Measurements from ENCODE around the gene CORO7.
"Not testable (repeated sequence)": the region's sequence is repeated elsewhere in the genome, so short reads cannot be mapped to it uniquely, and the experiment has no call there.

The CORO7 gene

DNA sequence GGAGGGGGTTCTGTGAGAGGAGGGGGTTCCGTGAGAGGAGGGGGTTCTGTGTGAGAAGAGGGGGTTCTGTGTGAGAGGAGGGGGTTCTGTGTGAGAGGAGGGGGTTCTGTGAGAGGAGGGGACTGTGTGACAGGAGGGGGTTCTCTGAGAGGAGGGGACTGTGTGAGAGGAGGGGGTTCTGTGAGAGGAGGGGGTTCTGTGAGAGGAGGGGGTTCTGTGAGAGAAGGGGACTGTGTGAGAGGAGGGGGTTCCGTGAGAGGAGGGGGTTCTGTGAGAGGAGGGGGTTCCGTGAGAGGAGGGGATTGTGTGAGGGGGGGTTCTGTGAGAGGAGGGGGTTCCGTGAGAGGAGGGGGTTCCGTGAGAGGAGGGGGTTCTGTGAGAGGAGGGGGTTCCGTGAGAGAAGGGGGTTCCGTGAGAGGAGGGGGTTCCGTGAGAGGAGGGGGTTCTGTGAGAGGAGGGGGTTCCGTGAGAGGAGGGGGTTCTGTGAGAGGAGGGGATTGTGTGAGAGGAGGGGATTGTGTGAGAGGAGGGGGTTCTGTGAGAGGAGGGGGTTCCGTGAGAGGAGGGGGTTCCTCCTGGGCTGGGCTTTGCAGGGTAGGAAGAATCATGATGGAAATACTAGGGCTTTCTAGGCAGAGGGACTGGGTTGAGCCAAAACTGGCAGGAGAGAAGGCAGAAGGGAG lies 72.0 kb downstream of the CORO7 start:
- CTCF ChIA-PET, H3K36me3 Mint-ChIP-seq, DNase-seq, H3K4me3 Mint-ChIP-seq, H3K9me3 Mint-ChIP-seq, H3K27ac Mint-ChIP-seq, H3K4me1 Mint-ChIP-seq, H3K27me3 Mint-ChIP-seq: not testable (repeated sequence)

DNA sequence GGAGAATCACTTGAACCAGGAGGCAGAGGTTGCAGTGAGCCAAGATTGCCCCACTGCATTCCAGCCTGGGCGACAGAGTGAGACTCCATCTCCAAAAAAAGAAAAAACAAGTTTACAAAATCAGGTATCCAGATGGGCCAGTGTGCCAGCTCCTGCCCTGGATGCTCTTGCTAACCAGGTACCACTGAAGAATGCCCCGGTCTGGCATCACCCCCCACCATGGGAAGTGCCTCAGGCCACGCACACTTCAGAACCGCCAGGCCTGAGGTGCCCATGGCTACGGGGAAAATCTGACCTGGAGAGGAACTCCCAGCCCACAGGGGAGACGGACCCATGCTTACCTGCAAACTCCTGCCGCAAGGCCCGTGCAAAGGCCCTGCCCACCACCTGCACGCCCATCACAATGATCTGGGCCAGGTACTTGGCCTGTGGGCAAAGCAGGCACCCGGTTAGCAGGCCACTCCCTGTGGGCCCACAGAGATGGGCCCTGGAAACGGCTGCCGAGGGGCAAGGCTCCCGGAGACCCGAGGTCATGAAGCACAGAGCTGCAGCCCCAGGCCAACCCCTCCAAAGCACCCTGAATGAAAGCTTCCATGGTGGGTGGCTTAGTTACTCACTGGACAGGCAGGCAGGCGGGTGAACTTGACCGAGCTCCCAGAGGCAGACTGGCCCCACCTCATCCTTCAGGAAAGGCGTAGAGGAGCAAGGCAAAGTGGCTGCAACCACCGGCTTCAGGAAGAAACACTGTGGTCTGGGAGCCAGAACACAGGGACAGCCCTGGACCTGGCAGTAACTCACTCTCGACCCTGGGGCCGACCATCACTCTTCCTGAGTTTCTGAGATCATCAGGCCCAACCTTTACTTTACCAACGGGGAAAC lies 73.3 kb downstream of the CORO7 start:
- Mint-ChIP-seq H3K27ac (peak overlapping the region; percentile 33), H3K27me3 (no peaks in the 10 kb centered on the region), H3K9me3 (no peaks in the 10 kb centered on the region), H3K4me3 (no peak overlapping the region), H3K36me3 (peaks cover under 1% of the 10 kb centered on the region), H3K4me1 (peaks cover 3% of the 10 kb centered on the region)
- DNase-seq: no peak
- CTCF ChIA-PET: interaction anchor here (0.7 to 2.9 kb wide), 2 partner anchors 15 to 37 kb away, joined by 3 to 9 read pairs; no protein-coding TSS in a partner anchor

DNA sequence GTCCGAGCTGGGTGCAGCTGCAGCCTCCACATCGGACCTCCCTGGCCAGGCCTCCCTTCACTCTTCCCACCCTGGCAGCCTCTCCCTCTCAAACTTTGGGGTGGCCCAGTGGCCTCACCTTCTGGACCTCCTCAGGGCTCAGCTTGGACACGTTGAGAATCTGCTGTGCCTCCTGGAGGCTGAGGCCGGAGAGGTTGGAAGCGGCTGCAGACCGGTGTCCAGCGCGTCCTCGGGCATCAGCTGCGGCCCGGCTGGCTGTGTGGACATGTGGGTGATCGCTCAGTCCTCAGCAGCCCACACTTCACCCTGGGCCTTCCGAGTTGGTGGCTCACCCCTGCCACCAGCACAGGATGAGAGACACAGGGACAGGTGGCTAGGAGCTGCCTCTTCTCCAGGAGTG lies 75.1 kb downstream of the CORO7 start:
- no peak for DNase-seq
- CTCF ChIA-PET: interaction anchor here (1.3 to 2.9 kb wide), 5 partner anchors 8 to 61 kb away, joined by 3 to 9 read pairs (median 6); no protein-coding TSS in a partner anchor
- no peak overlapping the region for H3K4me3 Mint-ChIP-seq
- H3K4me1 Mint-ChIP-seq: no peaks in the 10 kb centered on the region
- no peaks in the 10 kb centered on the region for H3K27me3 Mint-ChIP-seq
- H3K27ac Mint-ChIP-seq: no peak overlapping the region
- no peaks in the 10 kb centered on the region for H3K9me3 Mint-ChIP-seq
- H3K36me3 Mint-ChIP-seq: no peaks in the 10 kb centered on the region

DNA sequence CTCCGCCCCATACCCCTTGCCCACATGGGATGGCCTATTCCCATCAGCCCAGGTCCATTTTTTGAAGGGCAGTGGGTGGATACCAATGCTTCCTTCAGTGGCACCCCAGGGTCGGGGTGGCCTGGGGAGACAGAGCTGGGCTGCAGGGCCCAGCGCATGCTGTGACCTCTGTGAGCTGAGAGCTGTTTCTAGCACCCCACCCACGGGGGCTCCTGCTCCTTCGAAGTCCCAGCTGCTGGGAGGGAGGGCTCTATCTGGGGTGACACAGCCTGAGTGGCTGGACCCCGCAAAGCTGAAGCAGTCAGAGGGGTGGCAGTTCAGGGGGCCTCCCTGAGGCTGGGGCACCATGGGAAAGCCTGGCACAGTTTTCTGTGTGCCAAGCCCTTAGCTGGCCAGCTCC lies 76.0 kb downstream of the CORO7 start:
- Mint-ChIP-seq H3K27ac (no peak overlapping the region), H3K36me3 (no peaks in the 10 kb centered on the region), H3K4me1 (no peaks in the 10 kb centered on the region), H3K9me3 (no peaks in the 10 kb centered on the region), H3K4me3 (no peak overlapping the region), H3K27me3 (no peaks in the 10 kb centered on the region)
- no peak for DNase-seq
- CTCF ChIA-PET: interaction anchor here (1.3 to 2.9 kb wide), 3 partner anchors 11 to 62 kb away, joined by 4 to 9 read pairs (median 8); no protein-coding TSS in a partner anchor

DNA sequence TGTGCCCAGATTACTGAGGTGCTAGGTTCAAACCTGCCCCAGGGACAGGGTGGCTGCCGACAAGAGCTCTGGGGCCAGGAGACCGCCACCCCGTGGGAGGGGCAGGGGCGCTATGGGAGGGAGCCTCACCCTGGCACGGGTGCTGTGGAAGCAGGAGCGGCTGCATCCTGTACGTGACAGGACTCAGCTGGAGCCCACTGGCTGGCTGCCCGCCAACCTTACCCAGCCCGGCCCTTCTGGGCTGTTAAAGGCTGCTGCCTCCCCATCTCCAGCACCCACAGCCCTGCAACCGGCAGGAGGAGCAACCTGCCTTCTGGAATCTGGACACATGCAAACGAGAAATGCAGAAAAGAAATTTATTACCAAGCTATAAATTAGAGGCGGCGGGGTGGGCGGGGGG lies 76.5 kb downstream of the CORO7 start:
- H3K27ac Mint-ChIP-seq: no peak overlapping the region
- no peaks in the 10 kb centered on the region for H3K4me1 Mint-ChIP-seq
- H3K36me3 Mint-ChIP-seq: no peaks in the 10 kb centered on the region
- no peak for DNase-seq
- no peaks in the 10 kb centered on the region for H3K9me3 Mint-ChIP-seq
- no peaks in the 10 kb centered on the region for H3K27me3 Mint-ChIP-seq
- CTCF ChIA-PET: interaction anchor here (2.2 kb wide), 1 partner anchor 10 kb away, joined by 8 read pairs; no protein-coding TSS in a partner anchor
- no peak overlapping the region for H3K4me3 Mint-ChIP-seq

- Mint-ChIP-seq H3K4me3 (no peak overlapping the region), H3K27ac (no peak overlapping the region)
- CTCF ChIA-PET: interaction anchor here (2.2 kb wide), 1 partner anchor 10 kb away, joined by 8 read pairs; no protein-coding TSS in a partner anchor
Observed at GRCh38 chr16:4339455-4339854, 76.9 kb downstream of the CORO7 start.

GRCh38 chr16:4338712-4339299 lies 77.6 kb downstream of the CORO7 start:
- CTCF ChIA-PET: no interaction called here
- no peak overlapping the region for H3K27ac Mint-ChIP-seq
- peaks cover under 1% of the 10 kb centered on the region for H3K27me3 Mint-ChIP-seq
- H3K4me3 Mint-ChIP-seq: no peak overlapping the region
- no peak for DNase-seq
- H3K36me3 Mint-ChIP-seq: no peaks in the 10 kb centered on the region
- no peaks in the 10 kb centered on the region for H3K9me3 Mint-ChIP-seq
- H3K4me1 Mint-ChIP-seq: no peaks in the 10 kb centered on the region

More at GRCh38 chr16:4339455-4339854, 76.9 kb downstream of the CORO7 start:
- no peaks in the 10 kb centered on the region for H3K36me3 Mint-ChIP-seq
- no peak for DNase-seq
- H3K9me3 Mint-ChIP-seq: no peaks in the 10 kb centered on the region
- H3K4me1 Mint-ChIP-seq: no peaks in the 10 kb centered on the region
- no peaks in the 10 kb centered on the region for H3K27me3 Mint-ChIP-seq

- H3K27ac Mint-ChIP-seq: no peak overlapping the region
- no peak overlapping the region for H3K4me3 Mint-ChIP-seq
- peaks cover 7% of the 10 kb centered on the region for H3K27me3 Mint-ChIP-seq
- no peak for DNase-seq
- no peaks in the 10 kb centered on the region for H3K9me3 Mint-ChIP-seq
- CTCF ChIA-PET: no interaction called here
- no peaks in the 10 kb centered on the region for H3K4me1 Mint-ChIP-seq
- no peaks in the 10 kb centered on the region for H3K36me3 Mint-ChIP-seq
Observed at GRCh38 chr16:4338125-4338582, 78.2 kb downstream of the CORO7 start.

DNA sequence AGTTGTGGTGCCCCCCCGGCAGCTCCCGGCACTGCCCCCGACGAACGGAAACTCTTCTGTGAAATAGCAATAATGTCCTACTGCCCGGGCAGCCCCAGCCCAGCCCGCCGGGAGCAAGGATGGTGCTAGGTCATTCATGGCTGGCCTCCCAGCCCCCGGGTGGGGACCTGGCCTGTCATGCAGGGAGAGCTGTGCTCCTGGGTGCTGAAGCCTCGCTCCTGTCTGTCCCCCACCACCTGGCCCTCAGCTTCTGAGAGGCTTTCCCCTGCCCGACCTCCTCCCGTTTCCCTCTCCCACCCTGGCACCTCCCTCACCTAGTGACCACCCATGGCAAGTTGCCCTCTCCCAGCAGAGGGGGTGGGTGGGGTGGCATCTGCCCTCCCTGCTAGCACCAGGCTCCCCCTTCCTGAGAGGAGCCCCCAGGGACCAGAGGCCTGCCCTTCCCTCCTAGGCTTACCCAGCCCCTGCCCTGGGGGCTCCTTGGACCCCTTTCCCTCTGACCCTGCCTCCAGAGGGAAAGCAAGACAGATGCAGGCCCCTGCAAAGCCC lies 78.8 kb downstream of the CORO7 start:
- CTCF ChIA-PET: no interaction called here
- Mint-ChIP-seq H3K27me3 (peaks cover 12% of the 10 kb centered on the region), H3K4me1 (no peaks in the 10 kb centered on the region), H3K27ac (no peak overlapping the region), H3K4me3 (no peak overlapping the region), H3K36me3 (no peaks in the 10 kb centered on the region), H3K9me3 (no peaks in the 10 kb centered on the region)
- DNase-seq: no peak

GRCh38 chr16:4336701-4337539 lies 79.5 kb downstream of the CORO7 start:
- H3K4me3 Mint-ChIP-seq: no peak overlapping the region
- H3K9me3 Mint-ChIP-seq: no peaks in the 10 kb centered on the region
- CTCF ChIA-PET: no interaction called here
- no peaks in the 10 kb centered on the region for H3K36me3 Mint-ChIP-seq
- H3K27ac Mint-ChIP-seq: no peak overlapping the region
- no peak for DNase-seq
- no peaks in the 10 kb centered on the region for H3K4me1 Mint-ChIP-seq
- H3K27me3 Mint-ChIP-seq: peaks cover 17% of the 10 kb centered on the region

- H3K4me1 Mint-ChIP-seq: no peaks in the 10 kb centered on the region
- no peak for DNase-seq
- no peaks in the 10 kb centered on the region for H3K9me3 Mint-ChIP-seq
- H3K27me3 Mint-ChIP-seq: peaks cover 17% of the 10 kb centered on the region
- no peaks in the 10 kb centered on the region for H3K36me3 Mint-ChIP-seq
- CTCF ChIA-PET: interaction anchor here (0.9 kb wide), 1 partner anchor 46 kb away, joined by 3 read pairs; no protein-coding TSS in a partner anchor
- H3K27ac Mint-ChIP-seq: no peak overlapping the region
- H3K4me3 Mint-ChIP-seq: no peak overlapping the region
Observed at GRCh38 chr16:4334724-4335495, 81.5 kb downstream of the CORO7 start.

DNA sequence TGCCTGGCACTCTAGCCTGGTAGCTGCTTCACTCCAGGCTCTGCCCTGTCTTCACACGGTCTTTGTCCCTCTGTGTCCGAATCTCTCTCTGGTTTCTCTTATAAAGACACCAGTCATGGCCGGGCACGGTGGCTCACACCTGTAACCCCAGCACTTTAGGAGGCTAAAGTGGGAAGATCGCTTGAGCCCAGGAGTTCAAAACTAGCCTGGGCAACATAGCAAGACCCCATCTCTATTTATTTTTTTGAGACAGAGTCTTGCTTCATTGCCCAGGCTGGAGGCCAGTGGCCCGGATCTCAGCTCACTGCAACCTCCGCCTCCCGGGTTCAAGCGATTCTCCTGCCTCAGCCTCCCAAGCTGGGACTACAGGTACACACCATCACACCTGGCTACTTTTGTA lies 82.7 kb downstream of the CORO7 start:
- H3K27ac Mint-ChIP-seq, DNase-seq, H3K4me1 Mint-ChIP-seq, H3K9me3 Mint-ChIP-seq, H3K36me3 Mint-ChIP-seq, H3K4me3 Mint-ChIP-seq: not testable (repeated sequence)
- peaks cover 25% of the 10 kb centered on the region for H3K27me3 Mint-ChIP-seq
- CTCF ChIA-PET: interaction anchor here (3.1 to 7.8 kb wide), 2 partner anchors 45 to 72 kb away, joined by 11 to 85 read pairs; no protein-coding TSS in a partner anchor

DNA sequence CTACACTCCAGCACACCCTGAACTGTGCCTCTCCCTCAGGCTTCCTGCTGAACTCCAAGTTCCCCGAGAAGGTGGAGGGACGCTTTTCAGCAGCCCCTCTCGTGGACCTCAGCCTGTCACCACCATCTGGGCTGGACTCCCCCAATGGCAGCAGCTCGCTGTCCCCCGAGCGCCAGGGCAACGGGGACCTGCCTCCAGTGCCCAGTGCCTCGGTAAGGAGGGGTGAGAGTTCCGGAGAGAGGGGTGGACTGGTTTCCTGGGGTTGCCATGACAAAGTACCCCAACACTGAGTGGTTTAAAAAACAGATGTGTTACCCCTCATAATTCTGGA lies 83.1 kb downstream of the CORO7 start:
- no peaks in the 10 kb centered on the region for H3K9me3 Mint-ChIP-seq
- peaks cover 3% of the 10 kb centered on the region for H3K4me1 Mint-ChIP-seq
- no peak overlapping the region for H3K4me3 Mint-ChIP-seq
- H3K27ac Mint-ChIP-seq: no peak overlapping the region
- peaks cover 30% of the 10 kb centered on the region for H3K27me3 Mint-ChIP-seq
- DNase-seq: no peak
- no peaks in the 10 kb centered on the region for H3K36me3 Mint-ChIP-seq
- CTCF ChIA-PET: interaction anchor here (1.0 to 7.8 kb wide), 3 partner anchors 8 to 71 kb away, joined by 3 to 85 read pairs (median 11); no protein-coding TSS in a partner anchor

Measured in activated naive CD4-positive, alpha-beta T cell treated with anti-CD3 and anti-CD28 coated beads, Interleukin-2, amount 10 ng/mL, durations not matched to agents 7 days and 5 days (primary cell).